Endodermal cell (in vitro differentiated cells): ENCODE results near the gene SHISA9. TPM values are rescaled to one million over a fixed set of nuclear protein-coding genes. Genes with fewer than 3 reads are reported as not detected.

ENCODE experiments used
- DNase-seq: peaks from one replicate; pipeline ENCODE4 v3.0.0-alpha.2; 2017
- H3K27ac ChIP-seq: 2 replicates; pipeline ENCODE4 v1.5.1; 2013; ENCODE audit warnings: mild to moderate bottlenecking, low read depth, low read length, moderate library complexity
- H3K27me3 ChIP-seq: 2 replicates; pipeline ENCODE4 v1.6.1; 2013; ENCODE audit warnings: mild to moderate bottlenecking, low read length, moderate library complexity; ENCODE audit not compliant: insufficient read depth, control insufficient read depth, poor library complexity, severe bottlenecking
- H3K36me3 ChIP-seq: 2 replicates; pipeline ENCODE4 v1.7.0; 2013; ENCODE audit warnings: mild to moderate bottlenecking, low read length, moderate library complexity; ENCODE audit not compliant: control insufficient read depth, insufficient read depth
- H3K4me1 ChIP-seq: one replicate; pipeline ENCODE4 v1.7.0; 2013; ENCODE audit warnings: low read length; ENCODE audit not compliant: control insufficient read depth, insufficient read depth
- H3K4me3 ChIP-seq: 2 replicates; pipeline ENCODE4 v1.5.1; 2013; ENCODE audit warnings: mild to moderate bottlenecking, low read length, moderate library complexity
- H3K9ac ChIP-seq: 2 replicates; pipeline ENCODE4 v1.6.1; 2013; ENCODE audit warnings: mild to moderate bottlenecking, low read length, moderate library complexity; ENCODE audit not compliant: poor library complexity, severe bottlenecking; ENCODE audit errors: extremely low read depth
- H3K9me3 ChIP-seq: 2 replicates; pipeline ENCODE4 v1.6.1; 2013; ENCODE audit warnings: mild to moderate bottlenecking, low read length, moderate library complexity; ENCODE audit not compliant: control insufficient read depth
- H3K27ac Mint-ChIP-seq: 2 replicates; pipeline ENCODE4 v1.8.0; 2020; ENCODE audit warnings: mixed read lengths
- H3K27me3 Mint-ChIP-seq: 2 replicates; pipeline ENCODE4 v1.8.0; 2021; ENCODE audit warnings: mild to moderate bottlenecking, mixed read lengths; ENCODE audit not compliant: insufficient read depth
- H3K36me3 Mint-ChIP-seq: 2 replicates; pipeline ENCODE4 v1.8.0; 2020; ENCODE audit warnings: low read depth, mixed read lengths
- H3K4me1 Mint-ChIP-seq: 2 replicates; pipeline ENCODE4 v1.8.0; 2020; ENCODE audit warnings: mixed read lengths
- H3K4me3 Mint-ChIP-seq: 2 replicates; pipeline ENCODE4 v1.8.0; 2020; ENCODE audit warnings: mild to moderate bottlenecking, moderate library complexity, mixed read lengths
- H3K9me3 Mint-ChIP-seq: 2 replicates; pipeline ENCODE4 v1.8.0; 2020; ENCODE audit warnings: mild to moderate bottlenecking, mixed read lengths
- WGBS, 2 experiments: methylation state at CpG; one replicate each; pipeline versions ENCODE4 v1.1.5 to v1.1.7; 2013; ENCODE audit warnings: missing lambda C conversion rate in 2 of 2, mixed read lengths in 1 of 2; ENCODE audit not compliant: insufficient coverage in 1 of 2, insufficient read length in 1 of 2; 5-methylcytosine and 5-hydroxymethylcytosine counted together
- total RNA-seq, 2 donors: library from RNA; stranded (reverse); fragmentation: NEBNext Ultra II Directional in 1 of 2; extraction: Animal tissue kit (Norgen Biotek cat#: 25700) in 1 of 2; gene quantifications; 2 replicates in 1 of 2; 3 replicates in 1 of 2; pipeline ENCODE4 v1.2.1, GENCODE V29; 2021
- TF ChIP-seq, protein P1 (sequence below): fragments of 200-600 bp; sonication (generic); conservative IDR thresholded peaks from 2 replicates; pipeline ENCODE4 v1.5.0; 2021; ENCODE audit warnings: antibody characterized with exemption, mild to moderate bottlenecking

SHISA9 gene
- total RNA-seq, 2 donors from 2014 or later = 5.2 to 27.8 TPM

- no peaks in the 10 kb centered on the region for H3K27me3 Mint-ChIP-seq
- H3K4me1 Mint-ChIP-seq = peaks cover 42% of the 10 kb centered on the region
- no peaks in the 10 kb centered on the region for H3K9me3 Mint-ChIP-seq
- Histone ChIP-seq H3K4me1 (peaks cover 13% of the 10 kb centered on the region), H3K27ac (no peak overlapping the region), H3K4me3 (no peak overlapping the region), H3K36me3 (no peaks in the 10 kb centered on the region), H3K27me3 (no peaks in the 10 kb centered on the region), H3K9me3 (no peaks in the 10 kb centered on the region), H3K9ac (no peak overlapping the region)
- no peaks in the 10 kb centered on the region for H3K36me3 Mint-ChIP-seq
- WGBS, 2 experiments = 86% methylated on average over 4 of the region's 4 CpGs
- no peak overlapping the region for H3K4me3 Mint-ChIP-seq
- no peak overlapping the region for H3K27ac Mint-ChIP-seq
- TF ChIP-seq, protein P1, sequence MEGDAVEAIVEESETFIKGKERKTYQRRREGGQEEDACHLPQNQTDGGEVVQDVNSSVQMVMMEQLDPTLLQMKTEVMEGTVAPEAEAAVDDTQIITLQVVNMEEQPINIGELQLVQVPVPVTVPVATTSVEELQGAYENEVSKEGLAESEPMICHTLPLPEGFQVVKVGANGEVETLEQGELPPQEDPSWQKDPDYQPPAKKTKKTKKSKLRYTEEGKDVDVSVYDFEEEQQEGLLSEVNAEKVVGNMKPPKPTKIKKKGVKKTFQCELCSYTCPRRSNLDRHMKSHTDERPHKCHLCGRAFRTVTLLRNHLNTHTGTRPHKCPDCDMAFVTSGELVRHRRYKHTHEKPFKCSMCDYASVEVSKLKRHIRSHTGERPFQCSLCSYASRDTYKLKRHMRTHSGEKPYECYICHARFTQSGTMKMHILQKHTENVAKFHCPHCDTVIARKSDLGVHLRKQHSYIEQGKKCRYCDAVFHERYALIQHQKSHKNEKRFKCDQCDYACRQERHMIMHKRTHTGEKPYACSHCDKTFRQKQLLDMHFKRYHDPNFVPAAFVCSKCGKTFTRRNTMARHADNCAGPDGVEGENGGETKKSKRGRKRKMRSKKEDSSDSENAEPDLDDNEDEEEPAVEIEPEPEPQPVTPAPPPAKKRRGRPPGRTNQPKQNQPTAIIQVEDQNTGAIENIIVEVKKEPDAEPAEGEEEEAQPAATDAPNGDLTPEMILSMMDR = no peak
- DNase-seq = no peak
These were observed 248.9 kb downstream of the SHISA9 start for GRCh38 chr16:13150181-13150885.

- H3K9me3 ChIP-seq = no peaks in the 10 kb centered on the region
- TF ChIP-seq, protein P1 = no peak
- H3K36me3 ChIP-seq = no peaks in the 10 kb centered on the region
- H3K27ac ChIP-seq = no peak overlapping the region
- no peak for DNase-seq
- Mint-ChIP-seq H3K36me3 (no peaks in the 10 kb centered on the region), H3K9me3 (no peaks in the 10 kb centered on the region), H3K4me1 (peaks cover 53% of the 10 kb centered on the region), H3K27me3 (no peaks in the 10 kb centered on the region), H3K4me3 (no peak overlapping the region), H3K27ac (no peak overlapping the region)
- H3K4me3 ChIP-seq = no peak overlapping the region
- peaks cover 13% of the 10 kb centered on the region for H3K4me1 ChIP-seq
- no peak overlapping the region for H3K9ac ChIP-seq
- no peaks in the 10 kb centered on the region for H3K27me3 ChIP-seq
- 66 to 67% methylated on average over 3 to 4 of the region's 4 CpGs for WGBS, 2 experiments
These were observed 252.3 kb downstream of the SHISA9 start for GRCh38 chr16:13153696-13154095.

DNA sequence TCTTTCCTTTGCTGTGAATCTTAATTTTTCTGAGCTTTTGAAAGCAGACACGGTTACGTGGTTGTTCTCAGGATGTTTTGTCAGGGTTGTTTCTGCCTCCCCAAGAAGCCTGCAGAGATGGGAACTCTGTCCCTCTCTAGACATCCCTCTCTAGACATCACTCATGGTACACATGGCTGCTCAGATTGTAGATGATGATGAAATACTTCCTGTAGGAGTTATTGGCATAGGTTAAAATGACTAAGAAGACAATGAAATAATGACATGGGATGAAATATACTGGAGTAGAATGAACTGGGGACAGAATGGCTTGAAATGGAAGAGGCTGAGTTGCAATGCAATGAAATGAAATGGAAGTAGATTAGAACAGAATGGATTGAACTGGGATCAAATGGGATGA, 253.4 kb downstream of the SHISA9 start:
- no peaks in the 10 kb centered on the region for H3K27me3 ChIP-seq
- Mint-ChIP-seq H3K27me3 (no peaks in the 10 kb centered on the region), H3K9me3 (no peaks in the 10 kb centered on the region), H3K4me1 (peaks cover 53% of the 10 kb centered on the region), H3K27ac (no peak overlapping the region), H3K36me3 (no peaks in the 10 kb centered on the region), H3K4me3 (no peak overlapping the region)
- no peak overlapping the region for H3K9ac ChIP-seq
- DNase-seq = no peak
- peaks cover 13% of the 10 kb centered on the region for H3K4me1 ChIP-seq
- H3K27ac ChIP-seq = no peak overlapping the region
- H3K4me3 ChIP-seq = no peak overlapping the region
- no peaks in the 10 kb centered on the region for H3K9me3 ChIP-seq
- H3K36me3 ChIP-seq = no peaks in the 10 kb centered on the region
- WGBS, 2 experiments = 75 to 100% methylated on average over 2 of the region's 2 CpGs
- TF ChIP-seq, protein P1 = no peak
